Dedifferentiated amniotic fluid mesenchymal stem cell (primary cell): ENCODE results near the gene OBI1.

Experiments
- DNase-seq: peaks from one replicate; pipeline ENCODE4 v3.0.0-alpha.2; 2016; ENCODE audit errors: extremely low spot score

OBI1 gene

GRCh38 chr13:78587395-78587794, 71.6 kb downstream of the OBI1 start:
- no peak for DNase-seq

GRCh38 chr13:78586706-78587105, 72.2 kb downstream of the OBI1 start:
- no peak for DNase-seq

- DNase-seq = no peak
Measured at GRCh38 chr13:78576261-78576660, 82.7 kb downstream of the OBI1 start.

- DNase-seq = no peak
Measured at GRCh38 chr13:78572459-78572858, 86.5 kb downstream of the OBI1 start.

- no peak for DNase-seq
Measured at GRCh38 chr13:78569029-78569428, 89.9 kb downstream of the OBI1 start.

- no peak for DNase-seq
Measured at GRCh38 chr13:78566631-78567030, 92.3 kb downstream of the OBI1 start.
